H9 (cell line): ENCODE measurements around the gene SH2D1B. TPM values are rescaled to one million over a fixed set of nuclear protein-coding genes. Genes with fewer than 3 reads are reported as not detected.

Experiments used
- DNase-seq: peaks from one replicate; pipeline ENCODE4 v3.0.0-alpha.2; 2017
- H2AFZ ChIP-seq: one replicate; pipeline ENCODE4 v1.6.1; 2013; ENCODE audit warnings: mild to moderate bottlenecking, low read length, control low read depth, moderate library complexity
- H2AK5ac ChIP-seq: 2 replicates; pipeline ENCODE4 v1.6.1; 2013; ENCODE audit warnings: low read length, control low read depth, mixed read lengths; ENCODE audit not compliant: insufficient read length
- H2BK120ac ChIP-seq: one replicate; pipeline ENCODE4 v1.6.1; 2013; ENCODE audit warnings: low read depth, mild to moderate bottlenecking, low read length, control low read depth, inconsistent platforms; ENCODE audit not compliant: poor library complexity, severe bottlenecking
- H2BK12ac ChIP-seq: 2 replicates; pipeline ENCODE4 v1.6.1; 2013; ENCODE audit warnings: low read length, control low read depth, mixed read lengths, low read depth; ENCODE audit not compliant: insufficient read length
- H2BK15ac ChIP-seq: 2 replicates; pipeline ENCODE4 v1.6.1; 2013; ENCODE audit warnings: low read depth, low read length, control low read depth
- H2BK20ac ChIP-seq: one replicate; pipeline ENCODE4 v1.6.1; 2013; ENCODE audit warnings: low read depth, mild to moderate bottlenecking, low read length, control low read depth, inconsistent platforms; ENCODE audit not compliant: poor library complexity, severe bottlenecking
- H2BK5ac ChIP-seq: 2 replicates; pipeline ENCODE4 v1.6.1; 2013; ENCODE audit warnings: low read length, control low read depth, mixed read lengths; ENCODE audit not compliant: insufficient read length
- H3K14ac ChIP-seq: 2 replicates; pipeline ENCODE4 v1.6.1; 2013; ENCODE audit warnings: low read length, control low read depth; ENCODE audit not compliant: insufficient read depth
- H3K18ac ChIP-seq: 2 replicates; pipeline ENCODE4 v1.6.1; 2013; ENCODE audit warnings: low read depth, mild to moderate bottlenecking, mixed read lengths, low read length, control low read depth; ENCODE audit not compliant: insufficient read length
- H3K23ac ChIP-seq: 2 replicates; pipeline ENCODE4 v1.6.1; 2013; ENCODE audit warnings: low read length, control low read depth, mixed read lengths, low read depth; ENCODE audit not compliant: insufficient read length
- H3K23me2 ChIP-seq: 2 replicates; pipeline ENCODE4 v1.6.1; 2013; ENCODE audit warnings: low read depth, mild to moderate bottlenecking, mixed read lengths, low read length, control low read depth; ENCODE audit not compliant: insufficient read length, poor library complexity, severe bottlenecking
- H3K27ac ChIP-seq: 2 replicates; pipeline ENCODE4 v1.5.1; 2013; ENCODE audit warnings: low read length, control low read depth, mixed read lengths, low read depth; ENCODE audit not compliant: insufficient read length
- H3K27me3 ChIP-seq: 2 replicates; pipeline ENCODE4 v1.6.1; 2013; ENCODE audit warnings: low read length, control low read depth, inconsistent platforms; ENCODE audit not compliant: insufficient read depth
- H3K4ac ChIP-seq: 2 replicates; pipeline ENCODE4 v1.6.1; 2013; ENCODE audit warnings: low read depth, mild to moderate bottlenecking, control low read depth, inconsistent platforms, low read length, moderate library complexity
- H3K4me1 ChIP-seq: 2 replicates; pipeline ENCODE4 v1.6.1; 2013; ENCODE audit warnings: low read length, control low read depth, inconsistent platforms; ENCODE audit not compliant: insufficient read depth
- H3K4me2 ChIP-seq: 2 replicates; pipeline ENCODE4 v1.6.1; 2013; ENCODE audit warnings: low read length, control low read depth, mixed read lengths; ENCODE audit not compliant: insufficient read length, insufficient read depth
- H3K56ac ChIP-seq: 2 replicates; pipeline ENCODE4 v1.6.1; 2013; ENCODE audit warnings: low read depth, mild to moderate bottlenecking, mixed read lengths, low read length, control low read depth; ENCODE audit not compliant: insufficient read length
- H3K79me1 ChIP-seq: 2 replicates; pipeline ENCODE4 v1.6.1; 2013; ENCODE audit warnings: low read depth, mild to moderate bottlenecking, moderate library complexity, low read length, control low read depth, inconsistent platforms; ENCODE audit not compliant: insufficient read depth, poor library complexity, severe bottlenecking
- H3K79me2 ChIP-seq: 2 replicates; pipeline ENCODE4 v1.6.1; 2013; ENCODE audit warnings: low read length, control low read depth, inconsistent platforms; ENCODE audit not compliant: insufficient read depth
- H3K9ac ChIP-seq: 2 replicates; pipeline ENCODE4 v1.6.1; 2013; ENCODE audit warnings: low read length, control low read depth, mixed read lengths; ENCODE audit not compliant: insufficient read length; ENCODE audit errors: extremely low read depth
- H3K9me3 ChIP-seq: one replicate; pipeline ENCODE4 v1.6.1; 2013; ENCODE audit warnings: low read depth, low read length, inconsistent platforms; ENCODE audit not compliant: control insufficient read depth
- H3T11ph ChIP-seq: one replicate; pipeline ENCODE4 v1.6.1; 2013; ENCODE audit warnings: mild to moderate bottlenecking, low read length, control low read depth, inconsistent platforms
- H4K20me1 ChIP-seq: one replicate; pipeline ENCODE4 v1.6.1; 2013; ENCODE audit not compliant: control insufficient read depth, insufficient read length, insufficient read depth
- H4K5ac ChIP-seq: 2 replicates; pipeline ENCODE4 v1.6.1; 2013; ENCODE audit warnings: low read depth, mild to moderate bottlenecking, mixed read lengths, low read length, control low read depth; ENCODE audit not compliant: insufficient read length
- H4K8ac ChIP-seq: replicated peaks from 2 replicates; pipeline ENCODE4 v1.6.1; 2013; ENCODE audit warnings: low read length, control low read depth, mixed read lengths, low read depth; ENCODE audit not compliant: insufficient read length
- H4K91ac ChIP-seq: 2 replicates; pipeline ENCODE4 v1.6.1; 2013; ENCODE audit warnings: low read depth, mild to moderate bottlenecking, moderate library complexity, mixed read lengths, low read length, control low read depth; ENCODE audit not compliant: insufficient read length
- H3K27ac Mint-ChIP-seq, 3 experiments: 2 replicates in 2 of 3; 3 replicates in 1 of 3; pipeline ENCODE4 v1.8.0; 2020 to 2021; ENCODE audit warnings: mixed read lengths in 3 of 3, mild to moderate bottlenecking in 1 of 3, moderate library complexity in 1 of 3
- H3K27me3 Mint-ChIP-seq: 2 replicates; pipeline ENCODE4 v1.8.0; 2021; ENCODE audit warnings: low read depth, mild to moderate bottlenecking, moderate library complexity, mixed read lengths
- H3K36me3 Mint-ChIP-seq, 3 experiments: 2 replicates in 2 of 3; 3 replicates in 1 of 3; pipeline ENCODE4 v1.8.0; 2020 to 2021; ENCODE audit warnings: low read depth in 3 of 3, mixed read lengths in 3 of 3; ENCODE audit not compliant: insufficient read depth in 1 of 3
- H3K4me1 Mint-ChIP-seq, 2 experiments: 2 replicates each; pipeline ENCODE4 v1.8.0; 2020; ENCODE audit warnings: mixed read lengths in 2 of 2
- H3K4me3 Mint-ChIP-seq, 2 experiments: 2 replicates in 1 of 2; 3 replicates in 1 of 2; pipeline ENCODE4 v1.8.0; 2020 to 2021; ENCODE audit warnings: mild to moderate bottlenecking in 2 of 2, mixed read lengths in 2 of 2, moderate library complexity in 1 of 2
- H3K9me3 Mint-ChIP-seq, 2 experiments: 2 replicates in 1 of 2; 3 replicates in 1 of 2; pipeline ENCODE4 v1.8.0; 2020; ENCODE audit warnings: mild to moderate bottlenecking in 2 of 2, mixed read lengths in 2 of 2, moderate library complexity in 1 of 2
- WGBS: extraction: QIAGEN DNeasy Blood & Tissue Kit; methylation state at CpG from one replicate; pipeline ENCODE4 v1.1.7; 2013; ENCODE audit warnings: missing lambda C conversion rate, low lambda C conversion rate, mixed read lengths; ENCODE audit not compliant: insufficient read length; ENCODE audit errors: extremely low coverage; 5-methylcytosine and 5-hydroxymethylcytosine counted together
- total RNA-seq: library from RNA; stranded (reverse); gene quantifications from 2 replicates; pipeline ENCODE4 v1.2.1, GENCODE V29; 2021
- TF ChIP-seq, protein P1 (sequence below): fragments of 200-600 bp; sonication (generic); conservative IDR thresholded peaks from 3 replicates; pipeline ENCODE4 v1.8.0; 2021; ENCODE audit warnings: antibody characterized with exemption, mild to moderate bottlenecking

SH2D1B gene
- total RNA-seq, 1 experiment from 2014 or later = not detected

DNA sequence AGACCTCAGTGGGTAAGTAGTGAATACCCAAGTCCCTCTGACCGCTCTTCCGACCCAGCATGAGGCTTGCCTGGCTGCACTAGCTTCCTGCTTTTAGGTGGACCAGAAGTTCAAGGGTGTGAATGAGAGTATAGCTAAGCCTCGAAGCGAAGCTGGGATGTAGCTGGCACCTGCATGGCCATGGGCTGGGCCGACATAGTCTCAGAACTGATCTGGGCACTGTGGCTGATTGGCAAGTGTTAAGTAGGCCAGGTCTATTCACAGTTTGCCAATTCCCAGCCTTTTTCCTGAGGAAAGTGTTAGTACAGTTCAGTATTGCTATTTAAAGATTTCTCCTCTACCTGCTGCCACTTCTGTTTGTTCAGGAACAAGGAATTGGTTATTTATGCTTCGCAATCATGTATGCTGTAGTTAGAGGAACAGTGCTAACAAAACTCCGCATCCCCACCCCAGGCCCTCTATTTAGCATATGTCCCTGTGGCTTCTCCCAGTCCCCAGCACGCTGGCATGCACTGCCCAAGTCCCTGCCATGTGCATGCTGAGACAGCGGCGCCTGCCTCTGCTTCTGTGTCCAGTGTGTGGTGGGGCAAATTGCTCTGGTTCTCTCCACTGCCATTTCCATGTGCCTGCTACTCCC lies 51.6 kb downstream of the SH2D1B start:
- no peaks in the 10 kb centered on the region for H3K23me2 ChIP-seq
- no peaks in the 10 kb centered on the region for H3K79me2 ChIP-seq
- H4K8ac ChIP-seq = no peak overlapping the region
- H2BK120ac ChIP-seq = no peak overlapping the region
- H2BK15ac ChIP-seq = no peak overlapping the region
- Mint-ChIP-seq H3K36me3 (peaks cover 5 to 14% (median 8%) of the 10 kb centered on the region in 3 experiments; a peak in 3 of 7 replicates), H3K4me3 (no peak overlapping the region), H3K27me3 (no peaks in the 10 kb centered on the region), H3K9me3 (no peaks in the 10 kb centered on the region), H3K27ac (no peak overlapping the region), H3K4me1 (peaks cover 3 to 7% of the 10 kb centered on the region in 2 experiments; a peak in 3 of 4 replicates)
- no peaks in the 10 kb centered on the region for H4K20me1 ChIP-seq
- no peak overlapping the region for H4K5ac ChIP-seq
- H3K4me2 ChIP-seq = no peak overlapping the region
- H3K56ac ChIP-seq = no peak overlapping the region
- TF ChIP-seq, protein P1, sequence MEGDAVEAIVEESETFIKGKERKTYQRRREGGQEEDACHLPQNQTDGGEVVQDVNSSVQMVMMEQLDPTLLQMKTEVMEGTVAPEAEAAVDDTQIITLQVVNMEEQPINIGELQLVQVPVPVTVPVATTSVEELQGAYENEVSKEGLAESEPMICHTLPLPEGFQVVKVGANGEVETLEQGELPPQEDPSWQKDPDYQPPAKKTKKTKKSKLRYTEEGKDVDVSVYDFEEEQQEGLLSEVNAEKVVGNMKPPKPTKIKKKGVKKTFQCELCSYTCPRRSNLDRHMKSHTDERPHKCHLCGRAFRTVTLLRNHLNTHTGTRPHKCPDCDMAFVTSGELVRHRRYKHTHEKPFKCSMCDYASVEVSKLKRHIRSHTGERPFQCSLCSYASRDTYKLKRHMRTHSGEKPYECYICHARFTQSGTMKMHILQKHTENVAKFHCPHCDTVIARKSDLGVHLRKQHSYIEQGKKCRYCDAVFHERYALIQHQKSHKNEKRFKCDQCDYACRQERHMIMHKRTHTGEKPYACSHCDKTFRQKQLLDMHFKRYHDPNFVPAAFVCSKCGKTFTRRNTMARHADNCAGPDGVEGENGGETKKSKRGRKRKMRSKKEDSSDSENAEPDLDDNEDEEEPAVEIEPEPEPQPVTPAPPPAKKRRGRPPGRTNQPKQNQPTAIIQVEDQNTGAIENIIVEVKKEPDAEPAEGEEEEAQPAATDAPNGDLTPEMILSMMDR = no peak
- H2AK5ac ChIP-seq = no peak overlapping the region
- H2BK5ac ChIP-seq = no peak overlapping the region
- no peaks in the 10 kb centered on the region for H3K79me1 ChIP-seq
- no peak overlapping the region for H3T11ph ChIP-seq
- no peak overlapping the region for H3K4ac ChIP-seq
- H3K4me1 ChIP-seq = no peaks in the 10 kb centered on the region
- H3K23ac ChIP-seq = no peak overlapping the region
- DNase-seq = no peak
- no peak overlapping the region for H3K14ac ChIP-seq
- H4K91ac ChIP-seq = no peak overlapping the region
- no peak overlapping the region for H2BK12ac ChIP-seq
- no CpG with 5 or more reads among the region's 10 CpGs for WGBS
- H3K9me3 ChIP-seq = no peaks in the 10 kb centered on the region
- H3K9ac ChIP-seq = no peak overlapping the region
- H2AFZ ChIP-seq = no peak overlapping the region
- no peak overlapping the region for H2BK20ac ChIP-seq
- H3K18ac ChIP-seq = no peak overlapping the region
- H3K27ac ChIP-seq = no peak overlapping the region
- H3K27me3 ChIP-seq = no peaks in the 10 kb centered on the region
